ENCODE measurements around the gene ATXN1.

ATXN1 gene

GRCh38 chr6:16420337-16420714, 340.9 kb downstream of the ATXN1 start:
- no peak for TF ChIP-seq GATA2 (IDR thresholded peaks at IDR 0.05; ENCODE audit: low read depth, low read length)
- no peak for TF ChIP-seq GATA3 (IDR thresholded peaks at IDR 0.05; ENCODE audit: low read depth, low read length)

- no peak for TF ChIP-seq GATA3 (IDR thresholded peaks at IDR 0.05; ENCODE audit: low read depth, low read length)
- TF ChIP-seq GATA2 (IDR thresholded peaks at IDR 0.05; ENCODE audit: low read depth, low read length), result no peak
Observed at GRCh38 chr6:16419636-16420336, 341.5 kb downstream of the ATXN1 start.

GRCh38 chr6:16418151-16418550, 343.1 kb downstream of the ATXN1 start:
- TF ChIP-seq GATA2 (IDR thresholded peaks at IDR 0.05; ENCODE audit: low read depth, low read length), result no peak
- no peak for TF ChIP-seq GATA3 (IDR thresholded peaks at IDR 0.05; ENCODE audit: low read depth, low read length)

DNA sequence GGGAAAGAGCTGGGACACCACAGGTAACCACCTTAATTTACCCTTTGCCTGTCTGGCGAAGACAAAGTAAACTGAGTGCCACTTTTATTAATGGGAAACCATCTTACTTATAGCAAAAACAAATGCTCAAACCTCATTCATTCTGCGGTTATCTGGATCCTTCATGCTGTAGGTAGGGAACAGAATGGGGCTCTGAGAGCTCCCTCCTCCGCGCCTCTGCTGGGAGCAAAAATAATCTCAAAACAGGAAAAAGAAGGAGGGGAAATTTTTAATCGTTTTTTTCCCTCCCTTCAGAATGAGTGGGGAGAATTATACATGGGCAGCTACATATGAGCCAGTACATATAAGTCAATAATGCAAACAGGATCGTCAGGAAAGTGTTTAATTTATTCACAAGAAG, 345.6 kb downstream of the ATXN1 start:
- no peak for TF ChIP-seq GATA3 (IDR thresholded peaks at IDR 0.05; ENCODE audit: low read depth, low read length)
- TF ChIP-seq GATA2 (IDR thresholded peaks at IDR 0.05; ENCODE audit: low read depth, low read length), result no peak

DNA sequence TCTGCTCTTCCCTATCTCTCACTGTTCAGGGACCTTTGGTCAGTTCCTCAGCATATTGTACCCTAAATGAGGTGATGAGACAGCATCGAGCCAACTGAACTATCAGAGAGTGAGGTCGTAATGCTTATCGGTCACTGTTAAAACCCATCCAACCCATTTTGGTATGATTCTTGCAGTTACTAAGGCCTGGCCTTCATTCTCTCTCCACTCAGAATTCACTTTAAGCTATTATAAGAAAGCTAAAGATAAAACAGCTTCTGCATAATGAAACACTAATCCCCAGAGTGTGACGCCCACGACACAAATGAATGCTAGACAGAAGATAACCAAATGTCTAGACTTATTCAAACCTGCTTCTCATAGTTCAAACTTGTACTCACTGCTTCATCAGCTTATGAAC, 347.1 kb downstream of the ATXN1 start:
- TF ChIP-seq GATA2 (IDR thresholded peaks at IDR 0.05; ENCODE audit: low read depth, low read length), result no peak
- no peak for TF ChIP-seq GATA3 (IDR thresholded peaks at IDR 0.05; ENCODE audit: low read depth, low read length)

GRCh38 chr6:16413399-16413798, 347.9 kb downstream of the ATXN1 start:
- TF ChIP-seq GATA2 (IDR thresholded peaks at IDR 0.05; ENCODE audit: low read depth, low read length), result no peak

DNA sequence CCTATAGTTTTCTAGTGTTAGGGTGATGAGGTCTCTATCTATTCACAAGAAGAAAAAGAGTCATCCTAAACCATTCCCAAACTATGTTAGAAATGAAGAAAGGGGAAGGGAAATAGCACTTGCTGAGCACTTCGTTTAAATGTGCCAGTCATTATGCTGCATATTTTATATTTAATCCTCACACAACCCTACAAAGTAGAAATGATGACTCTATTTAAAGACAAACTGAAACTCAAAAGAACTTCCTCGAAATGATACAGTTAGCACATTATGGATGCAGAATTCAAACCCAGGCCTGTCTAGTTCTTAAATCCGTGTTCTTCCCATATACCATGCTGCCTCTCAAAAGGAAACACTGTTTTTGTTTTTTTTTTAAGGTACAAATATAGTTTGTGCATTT, 348.3 kb downstream of the ATXN1 start:
- TF ChIP-seq GATA2 (IDR thresholded peaks at IDR 0.05; ENCODE audit: low read depth, low read length) (no peak), GATA3 (IDR thresholded peaks at IDR 0.05; ENCODE audit: low read depth, low read length) (no peak)

DNA sequence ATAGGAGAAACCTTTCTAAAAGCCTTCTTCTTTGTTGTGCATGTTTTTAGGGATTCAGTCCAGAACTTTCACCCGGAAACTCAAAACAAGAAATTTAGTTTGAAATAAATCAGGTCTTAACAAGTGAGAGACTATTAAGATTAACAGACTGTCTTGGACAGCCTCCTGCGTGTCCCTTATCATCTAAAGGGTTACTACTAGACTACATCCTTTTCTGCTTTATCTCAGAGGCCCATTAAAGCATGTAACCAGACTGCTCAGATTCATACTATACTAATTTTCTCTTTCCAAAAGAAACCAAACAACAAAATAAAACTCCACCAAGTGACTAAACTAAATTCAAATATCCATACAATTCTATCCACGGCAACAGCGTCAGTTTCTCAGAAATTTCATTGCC, 349.1 kb downstream of the ATXN1 start:
- TF ChIP-seq GATA3 (IDR thresholded peaks at IDR 0.05; ENCODE audit: low read depth, low read length) (no peak), GATA2 (IDR thresholded peaks at IDR 0.05; ENCODE audit: low read depth, low read length) (no peak)

DNA sequence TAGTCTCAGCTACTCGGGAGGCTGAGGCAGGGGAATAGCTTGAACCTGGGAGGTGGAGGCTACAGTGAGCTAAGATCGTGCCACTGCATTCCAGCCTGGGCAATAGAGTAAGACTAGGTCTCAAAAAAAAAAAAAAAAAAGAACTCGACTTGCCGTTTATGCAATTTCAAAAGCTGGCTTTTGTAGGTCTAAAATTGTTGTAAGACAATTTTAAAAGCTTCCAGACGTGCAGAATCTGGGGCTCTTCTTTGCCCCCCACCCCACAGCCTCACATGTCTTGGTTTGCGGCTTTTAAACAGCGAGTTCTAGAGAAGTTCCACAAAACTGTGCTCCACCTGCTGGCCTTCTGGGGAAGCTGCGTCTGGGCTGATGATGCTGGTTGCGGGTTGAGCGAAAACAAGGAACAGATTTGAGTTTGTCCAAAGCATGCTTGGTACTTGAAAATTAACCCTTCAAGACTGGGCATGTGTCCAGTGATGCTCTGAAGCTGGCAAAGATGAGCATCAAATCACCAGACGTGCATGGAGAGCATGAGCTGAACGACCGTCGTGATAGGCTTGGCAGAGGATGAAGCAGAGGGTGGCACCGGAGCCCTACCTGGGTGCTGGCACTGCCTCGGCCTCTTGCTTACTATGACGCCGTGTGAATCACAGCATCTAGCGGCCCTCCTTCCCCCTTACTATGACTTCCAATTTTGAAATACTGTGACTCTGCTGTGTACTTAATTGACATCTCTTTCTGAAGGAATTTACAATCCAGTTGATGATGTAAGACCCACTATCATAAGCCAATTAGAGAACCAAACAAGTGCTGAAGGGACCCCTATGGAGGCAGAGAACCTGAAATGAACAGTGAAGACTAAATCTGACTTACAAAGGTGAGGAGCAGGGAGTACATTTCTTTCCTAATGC, 351.5 kb downstream of the ATXN1 start:
- no peak for TF ChIP-seq GATA3 (IDR thresholded peaks at IDR 0.05; ENCODE audit: low read depth, low read length)
- TF ChIP-seq GATA2 (IDR thresholded peaks at IDR 0.05; ENCODE audit: low read depth, low read length), result no peak

DNA sequence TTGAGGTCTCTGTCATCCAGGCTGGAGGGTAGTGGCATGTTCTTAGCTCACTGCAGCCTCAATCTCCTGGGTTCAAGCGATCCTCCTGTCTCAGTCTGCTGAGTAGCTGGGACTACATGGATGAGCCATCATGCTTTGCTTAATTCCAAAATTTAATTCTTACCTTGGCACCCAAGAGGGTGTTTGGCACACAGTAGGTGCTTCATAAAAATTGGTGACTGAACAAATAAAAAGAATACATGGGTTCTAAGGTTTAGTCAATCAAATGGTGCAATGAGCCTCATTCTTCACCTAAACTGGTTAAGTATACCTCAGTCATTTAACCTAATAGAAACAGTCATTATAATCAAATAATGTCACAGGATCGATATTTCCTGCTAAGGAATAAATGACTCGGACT, 352.5 kb downstream of the ATXN1 start:
- TF ChIP-seq GATA2 (IDR thresholded peaks at IDR 0.05; ENCODE audit: low read depth, low read length), result no peak
- no peak for TF ChIP-seq GATA3 (IDR thresholded peaks at IDR 0.05; ENCODE audit: low read depth, low read length)

GRCh38 chr6:16406966-16407365, 354.3 kb downstream of the ATXN1 start:
- TF ChIP-seq GATA3 (IDR thresholded peaks at IDR 0.05; ENCODE audit: low read depth, low read length), result no peak
- no peak for TF ChIP-seq GATA2 (IDR thresholded peaks at IDR 0.05; ENCODE audit: low read depth, low read length)

GRCh38 chr6:16405375-16405774, 355.9 kb downstream of the ATXN1 start:
- no peak for TF ChIP-seq GATA3 (IDR thresholded peaks at IDR 0.05; ENCODE audit: low read depth, low read length)
- TF ChIP-seq GATA2 (IDR thresholded peaks at IDR 0.05; ENCODE audit: low read depth, low read length), result no peak

GRCh38 chr6:16404456-16404855, 356.8 kb downstream of the ATXN1 start:
- no peak for TF ChIP-seq GATA3 (IDR thresholded peaks at IDR 0.05; ENCODE audit: low read depth, low read length)
- no peak for TF ChIP-seq GATA2 (IDR thresholded peaks at IDR 0.05; ENCODE audit: low read depth, low read length)

GRCh38 chr6:16403831-16404230, 357.4 kb downstream of the ATXN1 start:
- TF ChIP-seq GATA2 (IDR thresholded peaks at IDR 0.05; ENCODE audit: low read depth, low read length) (no peak), GATA3 (IDR thresholded peaks at IDR 0.05; ENCODE audit: low read depth, low read length) (no peak)

- TF ChIP-seq GATA3 (IDR thresholded peaks at IDR 0.05; ENCODE audit: low read depth, low read length), result no peak
- TF ChIP-seq GATA2 (IDR thresholded peaks at IDR 0.05; ENCODE audit: low read depth, low read length), result no peak
Observed at GRCh38 chr6:16402581-16402900, 358.7 kb downstream of the ATXN1 start.
